CD4-positive, CD25-positive, alpha-beta regulatory T cell (primary cell): ENCODE results near the gene NBEAL1. TPM values are rescaled to one million over a fixed set of nuclear protein-coding genes. Genes with fewer than 3 reads are reported as not detected.
A peak's percentile ranks its signal among the peaks of the same experiment; 100 is the strongest.

Experiments used
- ATAC-seq, 2 donors: fragments of 150-1000 bp; cut with Tn5 transposase; one replicate each; pipeline ENCODE4 v1.10.0; 2021; ENCODE audit warnings: low read depth in 2 of 2, moderate number of reproducible peaks in 2 of 2, moderate library complexity in 1 of 2
- DNase-seq, 3 donors: peaks; one replicate each; pipeline versions ENCODE4 v3.0.0 to v3.0.0-alpha.2; 2012 to 2022; ENCODE audit warnings: mixed read lengths in 1 of 3
- H3K27ac ChIP-seq: one replicate; pipeline ENCODE4 v1.7.0; 2013; ENCODE audit warnings: mild to moderate bottlenecking, low read length; ENCODE audit not compliant: insufficient read depth, poor library complexity, severe bottlenecking
- H3K27me3 ChIP-seq: one replicate; pipeline ENCODE4 v1.7.0; 2013; ENCODE audit warnings: low read length; ENCODE audit not compliant: control insufficient read depth, insufficient read depth
- H3K36me3 ChIP-seq: one replicate; pipeline ENCODE4 v1.7.0; 2013; ENCODE audit warnings: mild to moderate bottlenecking, low read length, moderate library complexity; ENCODE audit not compliant: control insufficient read depth, insufficient read depth
- H3K4me1 ChIP-seq: 2 replicates; pipeline ENCODE4 v1.7.0; 2013; ENCODE audit warnings: mild to moderate bottlenecking, low read length; ENCODE audit not compliant: insufficient read depth, control insufficient read depth, poor library complexity, severe bottlenecking
- H3K4me3 ChIP-seq: one replicate; pipeline ENCODE4 v1.7.0; 2013; ENCODE audit warnings: low read depth, mild to moderate bottlenecking, low read length, moderate library complexity
- H3K9me3 ChIP-seq, 2 experiments: 1 replicate in 1 of 2; 2 replicates in 1 of 2; pipeline ENCODE4 v1.7.0; 2013; ENCODE audit warnings: low read length in 2 of 2, mild to moderate bottlenecking in 1 of 2, moderate library complexity in 1 of 2; ENCODE audit not compliant: control insufficient read depth in 2 of 2
- H3K27ac Mint-ChIP-seq, 3 donors: one replicate each; pipeline ENCODE4 v1.8.0; 2020 to 2022; ENCODE audit warnings: mild to moderate bottlenecking in 3 of 3, mixed read lengths in 3 of 3, moderate library complexity in 2 of 3
- H3K27me3 Mint-ChIP-seq: one replicate; pipeline ENCODE4 v1.8.0; 2022; ENCODE audit warnings: mild to moderate bottlenecking, mixed read lengths
- H3K36me3 Mint-ChIP-seq: one replicate; pipeline ENCODE4 v1.8.0; 2020; ENCODE audit warnings: mixed read lengths
- H3K4me1 Mint-ChIP-seq, 4 donors: one replicate each; pipeline ENCODE4 v1.8.0; 2020 to 2022; ENCODE audit warnings: mixed read lengths in 4 of 4, mild to moderate bottlenecking in 1 of 4
- H3K4me3 Mint-ChIP-seq, 4 donors: one replicate each; pipeline ENCODE4 v1.8.0; 2020 to 2022; ENCODE audit warnings: mild to moderate bottlenecking in 4 of 4, mixed read lengths in 4 of 4, moderate library complexity in 3 of 4
- H3K9me3 Mint-ChIP-seq, 7 donors: one replicate each; pipeline ENCODE4 v1.8.0; 2020 to 2022; ENCODE audit warnings: mixed read lengths in 7 of 7, mild to moderate bottlenecking in 3 of 7, moderate library complexity in 2 of 7
- polyA plus RNA-seq, 4 donors: library from polyadenylated mRNA; unstranded; fragments of 300-500 nt; fragmentation: Illumina TruSeq; gene quantifications; one replicate each; pipeline ENCODE4 v1.2.3, GENCODE V29; 2021
- total RNA-seq: library from RNA; stranded (reverse); gene quantifications from one replicate; pipeline ENCODE4 v1.2.3, GENCODE V29; 2022

Gene NBEAL1
- total and polyA plus RNA-seq, 5 donors from 2014 or later, result 6.0 to 18.3 (median 6.5) TPM

- H3K36me3 ChIP-seq, result peaks cover 64% of the 10 kb centered on the region
- H3K4me3 Mint-ChIP-seq, result no peak overlapping the region
These were observed 246.9 kb downstream of the NBEAL1 start for GRCh38 chr2:203261326-203262159.

More at GRCh38 chr2:203261326-203262159, 246.9 kb downstream of the NBEAL1 start:
- peak overlapping the region in 1 of 3 donors; percentile 86 for H3K27ac Mint-ChIP-seq
- ATAC-seq (no peak), DNase-seq (no peak)
- Histone ChIP-seq H3K4me3 (no peak overlapping the region), H3K27me3 (no peaks in the 10 kb centered on the region), H3K9me3 (no peaks in the 10 kb centered on the region), H3K27ac (no peak overlapping the region), H3K4me1 (no peaks in the 10 kb centered on the region)
- H3K27me3 Mint-ChIP-seq, result no peaks in the 10 kb centered on the region
- H3K9me3 Mint-ChIP-seq, result no peaks in the 10 kb centered on the region
- H3K36me3 Mint-ChIP-seq, result peaks cover 45% of the 10 kb centered on the region
- peaks cover 15 to 36% (median 21%) of the 10 kb centered on the region in 4 donors for H3K4me1 Mint-ChIP-seq

Other genes with a start within 250 kb of the NBEAL1 start
- gene ICA1L, start 143.1 kb upstream of the NBEAL1 start, total RNA-seq, result 0.91 TPM
- gene ICA1L, start 143.1 kb upstream of the NBEAL1 start, polyA plus RNA-seq, result 1 to 10 TPM in 2 of 4 donors, under 1 TPM in 2; 0.74 to 1.9 (median 1.2) TPM
- gene WDR12, start 103.2 kb upstream of the NBEAL1 start, total RNA-seq, result 8.3 TPM
- gene WDR12, start 103.2 kb upstream of the NBEAL1 start, polyA plus RNA-seq, result 10 to 100 TPM; 12.2 to 15.6 (median 13.3) TPM
- gene CARF, start 102.6 kb upstream of the NBEAL1 start, total RNA-seq, result 11.3 TPM
- 10 to 100 TPM in 1 of 4 donors, 1 to 10 TPM in 3; 4.1 to 12.3 (median 7.0) TPM for gene CARF, start 102.6 kb upstream of the NBEAL1 start, polyA plus RNA-seq
- 36.6 TPM for gene CYP20A1, start 224.1 kb downstream of the NBEAL1 start, total RNA-seq
- gene CYP20A1, start 224.1 kb downstream of the NBEAL1 start, polyA plus RNA-seq, result 10 to 100 TPM; 26.0 to 30.8 (median 28.2) TPM